Stimulated activated CD4-positive, alpha-beta T cell treated with anti-CD3 and anti-CD28 coated beads, Interleukin-1b, Interleukin-23, amount 100 ng/mL, for 24 hours (primary cell): ENCODE results near the gene INTS1.

ENCODE experiments used
- DNase-seq, 4 experiments: peaks; one replicate each; pipeline ENCODE4 v3.0.0-alpha.2; 2020; ENCODE audit warnings: low read depth in 4 of 4, low spot score in 1 of 4

The INTS1 gene

GRCh38 chr7:1509226-1509625 lies 5.0 kb upstream of the INTS1 start:
- no peak for DNase-seq

GRCh38 chr7:1508277-1508758 lies 4.1 kb upstream of the INTS1 start:
- no peak for DNase-seq

- DNase-seq = no peak
Measured at GRCh38 chr7:1505731-1506550, 1.8 kb upstream of the INTS1 start.

GRCh38 chr7:1503390-1503789 lies 799 bp downstream of the INTS1 start:
- no peak for DNase-seq

GRCh38 chr7:1502845-1503244 lies 1.3 kb downstream of the INTS1 start:
- DNase-seq = no peak

GRCh38 chr7:1501487-1502270 lies 2.5 kb downstream of the INTS1 start:
- no peak for DNase-seq

GRCh38 chr7:1500064-1500807 lies 4.0 kb downstream of the INTS1 start:
- no peak for DNase-seq

GRCh38 chr7:1499367-1500029 lies 4.7 kb downstream of the INTS1 start:
- DNase-seq = no peak

GRCh38 chr7:1498370-1499305 lies 5.6 kb downstream of the INTS1 start:
- no peak for DNase-seq

GRCh38 chr7:1497293-1497927 lies 6.8 kb downstream of the INTS1 start:
- no peak for DNase-seq

GRCh38 chr7:1496531-1497292 lies 7.5 kb downstream of the INTS1 start:
- DNase-seq = no peak

GRCh38 chr7:1495564-1496242 lies 8.5 kb downstream of the INTS1 start:
- DNase-seq = no peak

GRCh38 chr7:1494866-1495563 lies 9.2 kb downstream of the INTS1 start:
- DNase-seq = no peak

GRCh38 chr7:1494447-1494846 lies 9.7 kb downstream of the INTS1 start:
- DNase-seq = no peak

- no peak for DNase-seq
Measured at GRCh38 chr7:1493571-1493970, 10.6 kb downstream of the INTS1 start.

- no peak for DNase-seq
Measured at GRCh38 chr7:1493129-1493528, 11.1 kb downstream of the INTS1 start.

- no peak for DNase-seq
Measured at GRCh38 chr7:1492640-1493039, 11.5 kb downstream of the INTS1 start.

- no peak for DNase-seq
Measured at GRCh38 chr7:1492221-1492620, 12.0 kb downstream of the INTS1 start.
